GM18520 (cell line): ENCODE results near the gene CYB561D1.
"Not testable (repeated sequence)": the region's sequence is repeated elsewhere in the genome, so short reads cannot be mapped to it uniquely, and the experiment has no call there.

Source experiments
- ATAC-seq: cut with Tn5 transposase; IDR thresholded peaks from one replicate; pipeline ENCODE4 v1.9.1; 2021; ENCODE audit not compliant: unreplicated experiment

CYB561D1 gene, protein sequence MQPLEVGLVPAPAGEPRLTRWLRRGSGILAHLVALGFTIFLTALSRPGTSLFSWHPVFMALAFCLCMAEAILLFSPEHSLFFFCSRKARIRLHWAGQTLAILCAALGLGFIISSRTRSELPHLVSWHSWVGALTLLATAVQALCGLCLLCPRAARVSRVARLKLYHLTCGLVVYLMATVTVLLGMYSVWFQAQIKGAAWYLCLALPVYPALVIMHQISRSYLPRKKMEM

DNA sequence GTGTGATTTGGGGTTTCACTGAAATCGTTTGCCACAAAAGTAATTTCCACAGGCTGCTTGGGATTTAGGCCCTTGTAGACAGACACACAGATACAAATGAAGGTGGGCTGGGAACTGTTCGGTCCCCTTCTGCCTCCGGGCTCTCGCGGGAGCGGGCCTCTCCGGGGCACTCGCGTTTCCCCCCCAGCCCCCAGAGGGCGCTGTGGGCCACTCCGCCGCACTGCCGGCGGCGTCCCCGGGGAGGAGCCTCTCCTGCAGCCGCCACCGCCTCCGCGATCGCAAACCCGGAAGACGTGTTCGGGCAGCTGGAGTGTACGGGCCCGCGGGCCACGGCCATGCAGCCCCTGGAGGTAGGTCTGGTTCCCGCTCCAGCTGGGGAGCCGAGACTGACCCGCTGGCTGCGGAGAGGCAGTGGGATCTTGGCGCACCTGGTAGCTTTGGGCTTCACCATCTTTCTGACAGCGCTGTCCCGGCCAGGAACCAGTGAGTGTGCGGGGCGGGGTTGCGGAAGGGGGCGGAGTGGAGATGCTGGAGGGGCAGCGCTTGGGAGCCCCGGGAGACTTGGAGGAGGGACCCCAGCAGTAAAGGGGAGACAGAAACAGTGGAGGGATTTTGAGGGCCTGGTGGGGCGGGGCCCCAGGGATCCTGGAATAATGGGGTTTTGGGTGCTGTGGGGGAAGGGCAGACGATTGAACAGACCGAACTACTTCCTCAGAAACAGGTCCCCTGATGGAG lies at the start of gene CYB561D1:
Gene CYB561D1 (plus strand): TSS at position 290 of the 735 bp plus-strand sequence. CDS start 46 bp downstream, at position 336.
- peak; percentile 81 for ATAC-seq

DNA sequence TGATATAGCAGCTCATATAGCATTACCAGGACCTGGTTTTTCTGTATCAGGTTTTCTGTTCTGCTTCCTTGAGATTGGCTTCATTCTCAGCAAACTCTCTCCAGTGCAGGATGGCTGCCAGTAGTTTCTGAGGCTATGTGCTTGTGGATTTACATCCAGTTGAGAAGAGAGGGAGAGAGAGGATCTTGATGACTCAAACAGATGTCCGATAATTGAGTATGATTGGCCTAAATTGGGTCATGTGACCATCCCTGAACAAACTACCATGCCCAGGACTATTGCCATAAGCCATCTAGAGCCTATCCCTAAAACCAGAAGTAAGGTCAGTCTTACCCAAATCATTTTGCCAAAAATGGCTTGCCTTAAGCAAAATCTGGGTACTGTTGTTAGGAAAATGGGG lies 49.5 kb upstream of the CYB561D1 start:
- no peak for ATAC-seq

DNA sequence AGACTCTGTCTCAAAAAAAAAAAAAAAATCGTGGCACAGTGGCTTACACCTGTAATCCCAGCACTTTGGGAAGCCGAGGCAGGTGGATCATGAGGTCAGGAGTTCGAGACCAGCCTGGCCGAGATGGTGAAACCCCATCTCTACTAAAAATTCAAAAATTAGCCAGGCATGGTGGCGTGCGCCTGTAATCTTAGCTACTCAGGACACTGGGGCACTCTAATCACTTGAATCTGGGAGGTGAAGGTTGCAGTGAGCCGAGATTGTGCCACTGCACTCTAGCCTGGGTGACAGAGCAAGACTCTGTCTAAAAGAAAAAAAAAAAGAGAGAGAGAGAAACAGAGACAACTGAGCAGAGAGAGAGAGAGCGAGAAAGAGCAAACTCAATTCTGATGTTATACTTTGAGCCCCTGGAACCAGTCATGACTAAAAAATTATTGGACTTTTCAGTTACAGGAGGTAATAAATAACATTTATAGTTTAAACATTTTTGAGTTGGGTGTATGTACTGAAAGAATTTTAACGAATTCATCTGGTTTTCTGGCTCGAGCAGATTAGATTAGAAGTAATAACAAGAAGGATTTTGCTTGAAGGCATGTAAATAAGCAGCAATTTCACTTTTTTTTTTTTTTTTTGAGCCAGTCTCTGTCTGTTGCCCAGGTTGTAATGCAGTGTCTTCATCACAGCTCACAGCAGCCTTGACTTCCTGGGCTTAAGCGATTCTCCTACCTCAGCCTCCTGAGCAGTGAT lies 47.8 kb upstream of the CYB561D1 start:
- not testable (repeated sequence) for ATAC-seq

DNA sequence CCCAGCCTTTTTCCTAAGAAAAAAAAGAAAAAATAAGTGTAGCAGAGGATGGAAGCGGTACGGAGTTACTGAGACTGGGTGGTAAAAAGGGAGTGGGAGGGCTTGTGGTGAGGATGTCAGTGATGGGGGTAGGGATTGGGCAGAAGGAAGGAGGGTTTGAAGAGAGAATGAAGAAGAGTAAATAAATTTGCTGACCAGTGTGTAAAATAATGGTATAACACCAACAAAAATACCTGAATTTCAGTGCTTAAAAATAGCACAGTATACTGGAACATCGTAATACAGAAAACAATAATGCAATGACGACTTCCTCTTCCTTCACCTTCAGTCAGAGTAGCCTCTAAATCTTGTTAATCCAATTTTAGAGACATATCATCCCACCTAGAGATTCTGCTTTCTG lies 46.4 kb upstream of the CYB561D1 start:
- ATAC-seq = no peak

DNA sequence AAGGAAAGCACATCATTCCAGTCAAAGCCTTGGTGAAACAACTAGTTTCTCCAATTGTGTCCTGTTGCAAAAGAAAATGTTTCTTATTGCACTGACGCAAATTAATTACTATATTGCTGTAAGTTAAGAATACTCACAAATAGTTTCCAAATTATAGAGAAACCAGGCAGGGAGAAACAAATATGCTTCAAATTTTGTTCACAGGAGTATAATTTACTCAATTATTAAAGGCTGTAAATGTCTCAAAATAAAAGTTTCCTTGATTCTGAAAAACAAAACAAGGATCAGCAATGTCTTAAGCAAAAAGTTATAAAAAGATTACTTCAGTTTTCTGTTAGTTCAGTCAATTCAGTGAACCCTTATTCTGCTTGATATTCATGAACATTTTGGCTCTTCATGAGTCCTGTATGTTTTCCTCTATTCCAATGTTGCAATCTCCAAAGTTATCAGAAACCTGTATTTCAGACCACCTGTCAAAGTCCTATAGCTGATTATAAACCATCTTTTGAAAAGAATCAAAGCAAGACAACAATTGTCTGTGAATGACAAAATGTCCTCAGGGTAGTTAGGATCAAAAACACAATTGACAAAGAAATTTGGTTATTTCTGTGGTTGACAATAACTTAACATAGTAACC lies 39.3 kb upstream of the CYB561D1 start:
- no peak for ATAC-seq

DNA sequence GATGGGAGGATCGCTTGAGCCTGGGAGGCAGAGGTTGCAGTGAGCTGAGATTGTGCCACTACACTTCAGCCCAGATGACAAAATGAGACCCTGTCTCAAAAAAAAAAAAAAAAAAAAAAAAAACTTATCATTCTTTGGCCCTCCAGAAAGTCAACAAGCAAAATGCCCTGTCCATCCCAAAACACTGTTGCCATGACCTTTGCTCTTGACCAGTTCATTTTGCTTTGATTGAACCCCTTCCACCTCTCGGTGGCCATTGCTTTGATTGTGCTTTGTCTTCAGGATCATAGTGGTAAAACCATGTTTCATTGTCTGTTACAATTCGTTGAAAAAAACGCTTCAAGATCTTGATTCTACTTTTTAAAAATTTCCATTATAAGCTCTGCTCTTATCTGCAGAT lies 36.1 kb upstream of the CYB561D1 start:
- ATAC-seq = no peak

DNA sequence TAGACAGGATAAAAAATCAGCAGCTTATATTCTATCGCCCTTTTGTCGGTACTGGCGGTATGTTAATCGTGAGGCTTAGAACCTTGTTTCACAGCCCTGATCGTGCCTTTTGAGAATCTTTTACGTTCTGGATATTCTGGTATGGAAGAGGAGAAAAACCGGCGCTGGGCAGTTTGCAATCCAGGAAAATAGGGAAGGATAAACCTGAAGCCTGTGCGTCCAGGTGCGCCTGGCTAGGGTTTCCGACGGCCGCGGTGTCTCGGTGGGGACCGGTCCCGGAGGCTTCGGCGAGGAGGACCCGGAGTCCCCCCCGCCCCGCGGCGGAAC lies 27.8 kb upstream of the CYB561D1 start:
- ATAC-seq = no peak

DNA sequence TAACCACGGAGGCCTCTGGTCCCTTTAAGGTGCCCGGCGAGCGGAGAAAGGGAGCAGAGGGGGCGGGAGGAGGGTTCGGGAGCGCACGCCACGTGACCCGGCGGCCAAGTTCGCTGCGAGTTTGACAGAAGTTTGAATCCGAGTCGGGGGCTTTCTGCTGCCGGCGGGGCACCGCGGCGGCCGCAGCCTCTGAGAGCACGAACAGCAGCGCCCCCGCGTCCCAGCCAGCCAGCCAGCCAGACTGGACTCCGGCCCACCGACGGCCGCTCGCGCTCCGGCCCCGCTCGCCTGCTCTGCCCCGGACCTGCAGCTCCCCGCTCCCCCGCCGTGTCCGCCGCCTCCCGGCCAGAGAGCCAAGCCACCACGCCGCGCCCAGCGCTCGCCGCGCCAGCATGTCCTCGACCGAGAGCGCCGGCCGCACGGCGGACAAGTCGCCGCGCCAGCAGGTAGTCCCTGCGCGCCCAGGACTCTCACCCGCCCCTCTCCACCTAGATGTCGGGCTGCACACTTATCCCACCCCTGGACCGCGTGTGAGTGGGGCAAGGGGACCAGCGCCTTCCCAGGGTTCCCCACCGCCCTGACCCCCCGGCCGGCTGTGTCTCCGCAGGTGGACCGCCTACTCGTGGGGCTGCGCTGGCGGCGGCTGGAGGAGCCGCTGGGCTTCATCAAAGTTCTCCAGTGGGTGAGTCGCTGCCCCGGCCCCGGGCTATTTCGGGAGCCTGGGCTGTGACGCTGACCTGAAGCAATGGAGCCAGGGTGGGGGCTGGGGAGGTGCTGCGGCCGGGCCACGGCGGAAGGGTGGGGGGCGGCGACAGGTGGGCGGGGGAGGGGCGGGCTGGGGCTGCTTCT lies 27.2 kb upstream of the CYB561D1 start, which contains the start of gene SYPL2:
Gene SYPL2 (plus strand): TSS at position 95 of the 849 bp plus-strand sequence. CDS start 298 bp downstream, at position 393.
- ATAC-seq = no peak

DNA sequence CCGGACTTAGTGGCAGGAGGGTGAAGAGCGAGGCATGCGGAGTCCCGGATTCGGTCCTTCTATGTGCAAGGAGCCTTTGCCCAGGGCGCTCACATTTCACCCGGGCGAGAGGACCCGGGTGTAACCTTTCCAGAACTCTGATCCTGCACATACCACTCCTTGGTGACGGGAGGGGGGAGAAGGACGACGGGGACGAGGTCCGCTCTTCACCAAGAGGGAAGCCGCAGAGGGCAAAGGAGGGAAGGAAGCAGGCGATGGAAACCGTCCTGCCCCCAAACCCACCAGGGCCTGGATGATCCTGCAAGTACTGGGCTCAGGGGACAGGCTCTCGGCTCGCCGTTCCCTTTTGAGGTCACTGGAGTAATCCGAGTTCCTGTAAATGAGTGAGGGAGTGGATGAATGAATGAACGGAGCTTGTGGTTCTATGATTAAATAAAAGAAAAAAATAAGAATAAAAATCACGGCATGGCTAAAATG lies 26.6 kb upstream of the CYB561D1 start:
- no peak for ATAC-seq

DNA sequence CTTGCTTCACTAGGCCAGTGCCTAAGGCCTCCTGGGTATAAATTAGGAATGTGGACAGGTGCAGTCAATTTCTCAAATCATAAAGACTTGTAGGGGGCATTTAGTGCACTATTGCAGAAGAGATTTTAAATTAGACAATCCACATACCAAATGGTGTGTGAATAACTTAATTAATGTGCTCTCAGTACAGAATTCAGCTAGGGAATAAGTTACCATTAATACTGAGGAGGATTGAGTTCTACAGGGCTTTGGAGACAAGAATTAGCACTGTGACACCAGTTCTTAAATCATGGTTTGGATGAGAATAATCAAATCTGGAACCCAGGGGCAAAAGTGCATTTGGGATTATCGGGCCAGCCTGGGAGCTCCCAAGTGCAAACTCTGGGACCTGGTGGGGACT lies 25.8 kb upstream of the CYB561D1 start:
- no peak for ATAC-seq

DNA sequence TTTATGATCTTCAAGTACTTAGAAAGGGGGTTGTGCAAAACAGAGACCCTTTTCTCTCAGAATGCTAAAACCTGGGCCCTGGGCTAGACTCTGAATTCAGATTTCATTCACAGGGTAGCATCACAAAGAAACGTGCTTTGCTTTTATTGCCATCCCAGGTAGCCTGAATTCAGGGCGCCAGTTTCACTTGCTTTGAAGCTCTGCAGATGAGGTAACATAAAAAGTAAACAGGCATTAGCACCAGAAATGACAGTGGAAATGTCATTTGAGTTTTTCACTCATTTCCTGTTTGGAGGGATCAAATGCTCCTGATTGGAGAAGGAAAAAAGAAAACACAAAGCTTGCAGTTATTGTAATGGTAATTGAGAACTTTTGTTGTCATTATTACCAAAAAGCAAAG lies 25.0 kb upstream of the CYB561D1 start:
- ATAC-seq = no peak

DNA sequence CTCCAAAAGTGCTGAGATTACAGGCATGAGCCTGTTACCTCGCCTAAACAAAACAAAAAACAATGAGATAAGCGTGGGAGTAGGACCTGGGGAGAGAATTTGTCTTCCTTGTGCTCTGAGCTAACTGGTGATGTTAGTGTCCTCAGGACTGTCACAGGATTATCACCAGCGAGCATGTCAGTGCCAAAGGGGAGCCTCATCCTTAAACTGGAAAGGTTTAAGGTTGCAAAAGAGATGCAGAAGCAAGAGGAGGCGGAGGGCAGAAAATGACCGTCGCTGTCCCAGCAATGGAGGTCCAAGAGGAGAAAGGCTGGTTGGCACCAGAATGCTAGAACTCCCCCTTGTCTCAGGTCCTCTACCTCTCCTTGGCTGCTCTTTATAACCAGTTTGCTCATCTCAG lies 23.6 kb upstream of the CYB561D1 start:
- no peak for ATAC-seq

DNA sequence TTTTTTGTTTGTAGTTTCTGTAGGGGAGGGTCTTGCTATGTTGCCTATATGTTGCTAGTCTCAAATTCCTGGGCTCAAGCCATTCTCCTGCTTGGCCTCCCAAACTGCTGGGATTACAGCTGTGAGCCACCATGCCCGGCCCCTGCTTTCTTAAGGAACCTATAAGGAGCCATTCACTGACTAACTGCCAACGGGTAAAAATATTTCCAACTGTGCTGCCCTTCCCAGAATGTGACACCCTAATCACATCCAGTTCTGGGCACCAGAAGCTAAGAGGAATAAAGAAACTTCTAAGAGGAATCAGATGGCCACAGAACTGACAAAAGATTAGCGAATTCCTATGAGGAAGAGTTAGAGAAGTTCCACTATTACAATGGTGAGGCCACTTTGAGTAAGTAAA lies 21.1 kb upstream of the CYB561D1 start:
- no peak for ATAC-seq

DNA sequence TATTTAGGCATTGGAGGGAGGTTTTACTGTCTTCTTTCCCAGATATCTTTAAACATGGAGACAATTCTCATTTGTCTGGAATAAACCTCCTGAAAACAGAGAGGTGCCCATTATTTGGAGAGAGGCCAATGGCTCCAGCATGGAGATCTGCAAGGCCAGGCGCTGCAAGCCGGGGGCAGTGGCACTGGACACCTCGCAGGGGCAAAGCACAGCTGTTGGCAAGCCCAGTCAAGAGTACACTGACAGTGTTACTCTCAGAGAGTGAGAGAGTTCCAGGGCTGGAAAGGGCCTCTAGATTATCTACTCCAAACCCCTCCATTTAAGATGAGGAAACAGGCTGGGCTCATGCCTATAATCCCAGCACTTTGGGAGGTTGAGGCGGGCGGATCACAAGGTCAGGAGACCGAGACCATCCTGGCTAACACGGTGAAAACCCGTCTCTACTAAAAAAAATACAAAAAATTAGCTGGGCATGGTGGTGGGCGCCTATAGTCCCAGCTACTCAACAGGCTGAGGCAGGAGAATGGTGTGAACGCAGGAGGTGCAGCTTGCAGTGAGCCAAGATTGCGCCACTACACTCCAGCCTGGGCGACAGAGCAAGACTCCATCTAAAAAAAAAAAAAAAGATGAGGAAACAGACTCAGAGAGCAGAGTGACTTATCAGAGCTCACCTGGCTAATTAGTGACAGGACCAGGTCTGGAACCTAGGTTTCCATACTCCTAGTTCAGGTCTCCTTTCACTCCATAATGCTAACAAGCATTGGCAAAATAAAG lies 20.4 kb upstream of the CYB561D1 start:
- not testable (repeated sequence) for ATAC-seq

DNA sequence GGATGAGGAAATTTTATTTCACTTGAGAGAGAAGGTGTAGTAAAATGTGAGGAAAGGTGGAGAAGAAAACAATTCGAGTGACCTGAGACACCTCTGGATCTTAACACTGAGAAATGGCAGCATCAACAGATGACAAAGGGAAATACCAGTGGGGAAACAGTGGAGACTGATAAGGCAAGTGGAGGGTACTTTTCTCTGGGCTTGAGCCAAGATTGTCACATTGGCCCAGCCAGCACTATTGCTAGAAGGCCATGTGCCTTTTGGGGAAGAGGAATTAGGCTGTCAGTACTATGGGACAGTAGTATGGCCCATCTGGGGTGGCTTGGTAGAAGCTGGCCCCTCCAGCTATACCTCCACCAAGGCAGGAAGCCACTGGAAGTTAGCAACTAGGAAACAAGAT lies 19.2 kb upstream of the CYB561D1 start:
- ATAC-seq = no peak

DNA sequence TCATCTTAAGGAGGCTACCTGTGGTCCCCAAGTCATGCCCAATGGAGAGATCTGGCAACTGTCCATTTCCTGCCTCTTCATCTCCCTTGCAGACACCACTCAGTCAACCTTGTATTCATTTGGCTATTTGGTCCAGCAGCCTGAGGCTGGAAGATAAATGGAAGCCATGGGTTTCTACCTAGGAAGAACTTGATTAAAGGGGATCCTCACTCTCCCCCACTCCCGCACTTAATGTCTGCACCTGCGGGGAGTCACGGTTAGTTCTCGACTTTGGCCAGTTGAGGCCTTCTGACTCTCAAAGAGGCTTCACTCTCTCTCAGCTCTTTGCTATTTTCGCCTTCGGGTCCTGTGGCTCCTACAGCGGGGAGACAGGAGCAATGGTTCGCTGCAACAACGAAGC lies 18.6 kb upstream of the CYB561D1 start:
- no peak for ATAC-seq

DNA sequence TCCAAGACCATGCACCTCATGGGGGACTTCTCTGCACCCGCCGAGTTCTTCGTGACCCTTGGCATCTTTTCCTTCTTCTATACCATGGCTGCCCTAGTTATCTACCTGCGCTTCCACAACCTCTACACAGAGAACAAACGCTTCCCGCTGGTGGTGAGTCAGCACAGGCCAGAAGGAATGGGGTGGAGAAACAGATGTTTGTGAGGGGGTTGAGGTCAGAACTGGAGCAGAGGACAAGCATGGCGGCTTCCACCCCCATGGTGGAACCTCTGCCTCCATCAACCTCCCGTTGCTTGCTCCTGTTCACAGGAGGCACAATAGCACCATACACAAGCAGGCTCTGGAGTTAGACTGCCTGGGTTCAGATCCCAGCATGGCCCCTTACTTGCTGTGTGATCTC lies 17.1 kb upstream of the CYB561D1 start:
- no peak for ATAC-seq

DNA sequence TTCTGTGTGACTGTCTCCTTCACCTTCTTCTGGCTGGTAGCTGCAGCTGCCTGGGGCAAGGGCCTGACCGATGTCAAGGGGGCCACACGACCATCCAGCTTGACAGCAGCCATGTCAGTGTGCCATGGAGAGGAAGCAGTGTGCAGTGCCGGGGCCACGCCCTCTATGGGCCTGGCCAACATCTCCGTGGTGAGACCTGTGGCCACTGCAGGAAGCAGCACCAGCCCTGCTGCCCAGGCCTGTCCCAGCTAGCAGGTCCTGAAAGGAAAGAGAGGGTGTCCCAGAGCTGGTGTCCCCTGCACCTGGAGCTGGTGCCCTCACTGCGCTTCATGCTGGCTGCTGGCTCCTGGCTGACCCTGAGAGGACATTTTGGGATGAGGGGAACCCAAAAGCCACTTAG lies 16.1 kb upstream of the CYB561D1 start:
- no peak for ATAC-seq

DNA sequence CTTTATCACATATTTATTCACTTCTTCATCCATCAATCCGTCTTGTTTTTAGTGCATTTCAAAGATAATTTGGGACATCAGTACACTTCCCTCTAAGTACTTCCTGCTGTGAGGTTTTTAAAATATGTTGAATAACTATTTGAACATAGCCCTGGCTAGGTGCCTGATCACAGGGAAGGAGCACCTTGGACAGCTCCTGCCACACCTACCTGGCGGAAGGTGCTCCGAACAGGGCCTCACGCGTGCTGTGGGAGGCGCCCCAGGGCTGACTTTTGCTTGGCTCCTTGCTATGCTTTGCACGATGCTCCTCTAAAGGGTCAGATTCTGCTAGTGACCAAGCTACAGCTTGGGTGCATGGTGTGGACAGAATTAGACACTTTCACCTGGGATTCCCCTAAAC lies 15.1 kb upstream of the CYB561D1 start:
- no peak for ATAC-seq

DNA sequence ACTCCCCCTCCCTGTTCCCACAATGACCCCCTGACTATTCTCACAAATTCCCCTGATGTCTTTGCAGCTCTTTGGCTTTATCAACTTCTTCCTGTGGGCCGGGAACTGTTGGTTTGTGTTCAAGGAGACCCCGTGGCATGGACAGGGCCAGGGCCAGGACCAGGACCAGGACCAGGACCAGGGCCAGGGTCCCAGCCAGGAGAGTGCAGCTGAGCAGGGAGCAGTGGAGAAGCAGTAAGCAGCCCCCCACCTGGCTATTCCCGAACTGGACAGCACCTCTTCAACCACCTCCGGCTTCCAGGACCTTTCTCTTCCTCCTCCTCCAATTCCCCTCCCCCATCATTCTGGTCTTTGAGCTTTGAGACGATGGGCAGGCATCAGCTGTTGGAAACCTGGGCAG lies 14.6 kb upstream of the CYB561D1 start:
- no peak for ATAC-seq
